GM19043 (cell line): ENCODE data around the gene TMEM38A.

Experiments
- ATAC-seq: cut with Tn5 transposase; IDR thresholded peaks from one replicate; pipeline ENCODE4 v1.9.1; 2021; ENCODE audit warnings: low read depth; ENCODE audit not compliant: unreplicated experiment

The TMEM38A gene

DNA sequence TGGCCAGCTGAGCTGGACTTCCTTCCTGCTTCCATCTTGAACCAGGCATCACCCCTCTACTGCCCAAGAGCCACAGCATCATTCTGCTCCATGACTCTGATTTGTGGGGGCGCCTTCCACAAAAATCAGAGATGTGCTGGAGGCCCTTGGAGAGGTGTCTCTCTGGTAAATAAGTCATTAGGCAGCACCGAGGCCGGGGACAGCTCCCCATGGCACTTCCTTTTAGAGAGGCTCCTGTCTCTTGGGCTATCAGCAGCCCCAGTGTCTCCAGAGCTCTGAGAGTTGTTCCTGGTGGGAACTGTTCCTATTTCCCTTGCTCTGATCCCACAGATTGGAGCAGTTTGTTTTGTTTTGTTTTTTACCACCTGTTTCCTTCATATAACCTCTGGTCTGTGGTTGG lies 78.6 kb downstream of the TMEM38A start:
- no peak for ATAC-seq
